HCT116 (cell line): ENCODE data around the gene SCAANT1. TPM values are rescaled to one million over a fixed set of nuclear protein-coding genes. Genes with fewer than 3 reads are reported as not detected.

ENCODE experiments used
- ATAC-seq: fragments of 200-7000 bp; cut with Tn5 transposase; 2 replicates; pipeline ENCODE4 v1.9.1; 2020; ENCODE audit warnings: mild to moderate bottlenecking, moderate library complexity
- BruUV-seq: library from RNA; stranded (reverse); fragments of 400-500 nt; replicated peaks from 2 replicates; lab custom pipeline; 2021; lab: Mats Ljungman, UMichigan
- CTCF ChIA-PET: fragments of 300-600 bp; sonication (Branson Sonifier 250); formaldehyde crosslinking; loops from one replicate; lab custom pipeline; 2021; ENCODE audit warnings: antibody characterized with exemption; lab: Charles Lee
- POLR2A ChIA-PET: fragments of 300-600, 350-600 bp; sonication (Branson Sonifier 250); formaldehyde crosslinking; loops from one replicate; lab custom pipeline; 2021; ENCODE audit warnings: antibody characterized with exemption; lab: Charles Lee
- RAD21 ChIA-PET, 2 experiments: fragments of 300-600 bp; sonication (Branson Sonifier 250); formaldehyde crosslinking; loops; one replicate each; lab custom pipeline; 2023; ENCODE audit warnings: low total read pairs in 2 of 2; ENCODE audit not compliant: uncharacterized antibody in 2 of 2, unreplicated experiment in 2 of 2, low non-redundant PET in 1 of 2; lab: Charles Lee
- DNase-seq: peaks from one replicate; pipeline ENCODE4 v3.0.0-alpha.2; 2010; ENCODE audit warnings: low read depth, low spot score
- H2AFZ ChIP-seq: fragments of 200-600 bp; shearing (Covaris generic), sonication (generic); 2 replicates; pipeline ENCODE4 v1.6.1; 2017; ENCODE audit warnings: low read depth, mixed run types, mixed read lengths, antibody characterized with exemption, low read length; ENCODE audit not compliant: poor library complexity, severe bottlenecking
- H3K27ac ChIP-seq: 2 replicates; pipeline ENCODE4 v1.5.1; 2012; ENCODE audit warnings: low read depth, low read length
- H3K27me3 ChIP-seq: fragments of 200-600 bp; sonication (generic); 2 replicates; pipeline ENCODE4 v1.6.1; 2016; ENCODE audit warnings: mixed run types, low read length, mixed read lengths; ENCODE audit not compliant: insufficient read depth
- H3K36me3 ChIP-seq, 2 experiments: fragments of 200-500 bp in 1 of 2; fragments of 200-600 bp in 1 of 2; sonication (Bioruptor generic) in 1 of 2; sonication (generic) in 1 of 2; 2 replicates each; pipeline versions ENCODE4 v1.5.1 to v1.6.1; 2014 to 2016; ENCODE audit warnings: low read length in 2 of 2, inconsistent platforms in 1 of 2, mixed read lengths in 1 of 2, mixed run types in 1 of 2; ENCODE audit not compliant: insufficient read depth in 2 of 2, control insufficient read depth in 1 of 2
- H3K4me1 ChIP-seq, 2 experiments: fragments of 200-600 bp in 1 of 2; sonication (generic) in 1 of 2; 2 replicates each; pipeline versions ENCODE4 v1.5.1 to v1.6.1; 2012 to 2017; ENCODE audit warnings: low read length in 2 of 2, inconsistent platforms in 1 of 2, mild to moderate bottlenecking in 1 of 2, mixed read lengths in 1 of 2, mixed run types in 1 of 2, moderate library complexity in 1 of 2; ENCODE audit not compliant: insufficient read depth in 2 of 2, control insufficient read depth in 1 of 2
- H3K4me2 ChIP-seq: fragments of 200-600 bp; sonication (generic); 2 replicates; pipeline ENCODE4 v1.6.1; 2017; ENCODE audit warnings: mixed run types, low read length, mixed read lengths
- H3K4me3 ChIP-seq, 2 experiments: fragments of 200-600 bp in 1 of 2; sonication (generic) in 1 of 2; replicated peaks in 1 of 2; 2 replicates each; pipeline ENCODE4 v1.5.1; 2011 to 2016; ENCODE audit warnings: low read length in 2 of 2, control low read depth in 1 of 2, low read depth in 1 of 2, mild to moderate bottlenecking in 1 of 2, mixed read lengths in 1 of 2, mixed run types in 1 of 2
- H3K79me2 ChIP-seq: fragments of 200-600 bp; sonication (generic); 2 replicates; pipeline ENCODE4 v1.6.1; 2017; ENCODE audit warnings: mild to moderate bottlenecking, mixed run types, low read length, moderate library complexity, mixed read lengths; ENCODE audit not compliant: insufficient read depth
- H3K9ac ChIP-seq: fragments of 200-600 bp; sonication (generic); 2 replicates; pipeline ENCODE4 v1.6.1; 2016; ENCODE audit warnings: low read length, mixed read lengths
- H3K9me2 ChIP-seq: fragments of 200-600 bp; sonication (generic), shearing (Covaris generic); 2 replicates; pipeline ENCODE4 v1.6.1; 2017; ENCODE audit warnings: mixed run types, mild to moderate bottlenecking, moderate library complexity; ENCODE audit not compliant: insufficient read depth
- H3K9me3 ChIP-seq, 2 experiments: fragments of 200-500 bp in 1 of 2; fragments of 200-600 bp in 1 of 2; sonication (Bioruptor generic) in 1 of 2; sonication (generic) in 1 of 2; 2 replicates each; pipeline ENCODE4 v1.6.1; 2014 to 2017; ENCODE audit warnings: low read length in 2 of 2, mixed read lengths in 2 of 2, inconsistent platforms in 1 of 2, low read depth in 1 of 2, mild to moderate bottlenecking in 1 of 2, mixed run types in 1 of 2, moderate library complexity in 1 of 2; ENCODE audit not compliant: control insufficient read depth in 1 of 2, insufficient read depth in 1 of 2
- H4K20me1 ChIP-seq: fragments of 200-600 bp; sonication (generic), shearing (Covaris generic); 2 replicates; pipeline ENCODE4 v1.6.1; 2017; ENCODE audit warnings: mixed run types, mild to moderate bottlenecking, moderate library complexity; ENCODE audit not compliant: insufficient read depth
- CBX3 ChIP-seq: IDR thresholded peaks from 2 replicates; pipeline ENCODE4 v1.6.1; 2012; ENCODE audit warnings: low read depth
- CEBPB ChIP-seq: IDR thresholded peaks from 2 replicates; pipeline ENCODE4 v1.6.1; 2012; ENCODE audit warnings: low read depth
- EGR1 ChIP-seq: IDR thresholded peaks from 2 replicates; pipeline ENCODE4 v1.6.1; 2012; ENCODE audit warnings: low read depth
- ELF1 ChIP-seq: IDR thresholded peaks from 2 replicates; pipeline ENCODE4 v1.6.1; 2012; ENCODE audit warnings: low read depth, borderline replicate concordance
- EZH2phosphoT487 ChIP-seq: fragments of 200-600 bp; IDR thresholded peaks from 2 replicates; pipeline ENCODE4 v1.6.1; 2018; ENCODE audit warnings: antibody characterized with exemption, borderline replicate concordance
- FOSL1 ChIP-seq: IDR thresholded peaks from 2 replicates; pipeline ENCODE4 v1.6.1; 2012; ENCODE audit warnings: low read depth
- JUND ChIP-seq: IDR thresholded peaks from 2 replicates; pipeline ENCODE4 v1.6.1; 2012
- POLR2AphosphoS5 ChIP-seq: IDR thresholded peaks from 2 replicates; pipeline ENCODE4 v1.6.1; 2011; ENCODE audit warnings: mild to moderate bottlenecking, low read depth, low read length, moderate library complexity
- RAD21 ChIP-seq: IDR thresholded peaks from 2 replicates; pipeline ENCODE4 v1.6.1; 2012; ENCODE audit warnings: low read depth, mild to moderate bottlenecking
- SIN3A ChIP-seq: IDR thresholded peaks from 2 replicates; pipeline ENCODE4 v1.6.1; 2012; ENCODE audit warnings: low read depth
- SP1 ChIP-seq: IDR thresholded peaks from 2 replicates; pipeline ENCODE4 v1.6.1; 2012; ENCODE audit warnings: low read depth
- SRF ChIP-seq: IDR thresholded peaks from 2 replicates; pipeline ENCODE4 v1.6.1; 2012; ENCODE audit warnings: low read depth
- YY1 ChIP-seq: IDR thresholded peaks from 2 replicates; pipeline ENCODE4 v1.6.1; 2011; ENCODE audit warnings: low read length, low read depth, moderate library complexity, mild to moderate bottlenecking; ENCODE audit not compliant: insufficient replicate concordance; ENCODE audit errors: extremely low read depth
- ZFX ChIP-seq: fragments of 450-650 bp; IDR thresholded peaks from 2 replicates; pipeline ENCODE4 v1.6.1; 2017
- ZNF274 ChIP-seq: fragments of 200-500 bp; sonication (Bioruptor generic); IDR thresholded peaks from 2 replicates; pipeline ENCODE4 v1.6.1; 2014; ENCODE audit warnings: mild to moderate bottlenecking, low read depth, low read length, inconsistent platforms
- intact Hi-C: fragments of 100-400 bp; cut with micrococcal nuclease; formaldehyde crosslinking; loops from 2 replicates; pipeline ENCODE4 v1.10.0; 2022
- total RNA-seq: library from RNA; stranded (reverse); gene quantifications from one replicate; pipeline ENCODE4 v1.2.1, GENCODE V29; 2021; ENCODE audit not compliant: unreplicated experiment
- TF ChIP-seq, protein P1 (sequence below): IDR thresholded peaks from 2 replicates; pipeline ENCODE4 v1.6.1; 2012; ENCODE audit warnings: low read depth
- TF ChIP-seq, protein P2 (sequence below), 3 experiments: fragments of 200-600 bp in 1 of 3; sonication (generic) in 1 of 3; IDR thresholded peaks in 2 of 3; conservative IDR thresholded peaks in 1 of 3; 2 replicates each; pipeline ENCODE4 v1.5.1; 2012 to 2017; ENCODE audit warnings: low read depth in 2 of 3, low read length in 2 of 3, antibody characterized with exemption in 1 of 3, borderline replicate concordance in 1 of 3, control low read depth in 1 of 3, mild to moderate bottlenecking in 1 of 3, mixed read lengths in 1 of 3, mixed run types in 1 of 3, moderate library complexity in 1 of 3; ENCODE audit not compliant: insufficient read depth in 1 of 3
- TF ChIP-seq, protein P3 (sequence below): IDR thresholded peaks from 2 replicates; pipeline ENCODE4 v1.6.1; 2012
- TF ChIP-seq, protein P4 (sequence below): IDR thresholded peaks from 2 replicates; pipeline ENCODE4 v1.6.1; 2012

SCAANT1 gene
- total RNA-seq, 1 experiment from 2014 or later, result not detected

DNA sequence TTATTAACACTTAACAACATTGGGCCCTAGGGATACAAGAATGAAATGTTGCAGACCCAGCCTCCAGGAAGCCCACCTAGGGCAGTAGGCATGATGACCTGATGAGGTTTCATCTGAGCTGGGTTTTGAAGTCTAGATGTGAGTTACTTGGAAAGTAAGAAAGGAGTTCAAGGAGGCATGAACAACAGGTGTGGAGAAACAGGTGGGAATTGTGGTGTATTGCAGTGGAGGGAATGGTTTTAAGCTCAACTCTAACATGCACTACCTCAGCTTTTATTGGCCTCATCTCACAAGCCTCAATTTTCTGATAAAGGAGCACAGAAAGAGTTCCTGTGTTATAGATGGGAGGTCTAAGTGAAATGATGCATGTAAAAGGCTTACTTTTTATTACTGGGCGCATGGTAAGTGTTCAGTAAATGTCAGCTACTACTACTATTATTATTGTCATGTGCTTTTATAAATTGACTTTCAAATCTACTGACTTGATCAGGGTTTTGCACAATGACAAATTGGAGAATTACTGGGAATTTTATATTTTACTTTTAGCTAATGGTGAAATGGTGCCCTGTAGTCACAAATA is 19.3 kb downstream of the SCAANT1 start:
- intact Hi-C loops, result no loop called here
- no peak overlapping the region for H3K4me2 ChIP-seq
- CTCF ChIA-PET, result no interaction called here
- BruUV-seq, result no TSS peak
- H3K27ac ChIP-seq, result no peak overlapping the region
- H3K27me3 ChIP-seq, result no peaks in the 10 kb centered on the region
- H3K36me3 ChIP-seq, result no peaks in the 10 kb centered on the region; a peak in 1 of 4 replicates
- RAD21 ChIA-PET, result no interaction called here
- no peaks in the 10 kb centered on the region for H3K9me3 ChIP-seq
- H3K9me2 ChIP-seq, result no peaks in the 10 kb centered on the region
- H4K20me1 ChIP-seq, result no peaks in the 10 kb centered on the region
- H3K79me2 ChIP-seq, result peaks cover 3% of the 10 kb centered on the region
- H3K9ac ChIP-seq, result no peak overlapping the region
- ATAC-seq, result no peak
- no peaks in the 10 kb centered on the region for H3K4me1 ChIP-seq
- POLR2A ChIA-PET, result no interaction called here
- no peak overlapping the region for H2AFZ ChIP-seq
- TF ChIP-seq, protein P1, sequence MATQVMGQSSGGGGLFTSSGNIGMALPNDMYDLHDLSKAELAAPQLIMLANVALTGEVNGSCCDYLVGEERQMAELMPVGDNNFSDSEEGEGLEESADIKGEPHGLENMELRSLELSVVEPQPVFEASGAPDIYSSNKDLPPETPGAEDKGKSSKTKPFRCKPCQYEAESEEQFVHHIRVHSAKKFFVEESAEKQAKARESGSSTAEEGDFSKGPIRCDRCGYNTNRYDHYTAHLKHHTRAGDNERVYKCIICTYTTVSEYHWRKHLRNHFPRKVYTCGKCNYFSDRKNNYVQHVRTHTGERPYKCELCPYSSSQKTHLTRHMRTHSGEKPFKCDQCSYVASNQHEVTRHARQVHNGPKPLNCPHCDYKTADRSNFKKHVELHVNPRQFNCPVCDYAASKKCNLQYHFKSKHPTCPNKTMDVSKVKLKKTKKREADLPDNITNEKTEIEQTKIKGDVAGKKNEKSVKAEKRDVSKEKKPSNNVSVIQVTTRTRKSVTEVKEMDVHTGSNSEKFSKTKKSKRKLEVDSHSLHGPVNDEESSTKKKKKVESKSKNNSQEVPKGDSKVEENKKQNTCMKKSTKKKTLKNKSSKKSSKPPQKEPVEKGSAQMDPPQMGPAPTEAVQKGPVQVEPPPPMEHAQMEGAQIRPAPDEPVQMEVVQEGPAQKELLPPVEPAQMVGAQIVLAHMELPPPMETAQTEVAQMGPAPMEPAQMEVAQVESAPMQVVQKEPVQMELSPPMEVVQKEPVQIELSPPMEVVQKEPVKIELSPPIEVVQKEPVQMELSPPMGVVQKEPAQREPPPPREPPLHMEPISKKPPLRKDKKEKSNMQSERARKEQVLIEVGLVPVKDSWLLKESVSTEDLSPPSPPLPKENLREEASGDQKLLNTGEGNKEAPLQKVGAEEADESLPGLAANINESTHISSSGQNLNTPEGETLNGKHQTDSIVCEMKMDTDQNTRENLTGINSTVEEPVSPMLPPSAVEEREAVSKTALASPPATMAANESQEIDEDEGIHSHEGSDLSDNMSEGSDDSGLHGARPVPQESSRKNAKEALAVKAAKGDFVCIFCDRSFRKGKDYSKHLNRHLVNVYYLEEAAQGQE, result no peak
- TF ChIP-seq ZNF274 (no peak), CBX3 (no peak), FOSL1 (no peak), SRF (no peak), EGR1 (no peak), EZH2phosphoT487 (no peak), JUND (no peak), SP1 (no peak), ELF1 (no peak), SIN3A (no peak), YY1 (no peak), ZFX (no peak), POLR2AphosphoS5 (no peak), CEBPB (no peak), RAD21 (no peak)
- TF ChIP-seq, protein P2, sequence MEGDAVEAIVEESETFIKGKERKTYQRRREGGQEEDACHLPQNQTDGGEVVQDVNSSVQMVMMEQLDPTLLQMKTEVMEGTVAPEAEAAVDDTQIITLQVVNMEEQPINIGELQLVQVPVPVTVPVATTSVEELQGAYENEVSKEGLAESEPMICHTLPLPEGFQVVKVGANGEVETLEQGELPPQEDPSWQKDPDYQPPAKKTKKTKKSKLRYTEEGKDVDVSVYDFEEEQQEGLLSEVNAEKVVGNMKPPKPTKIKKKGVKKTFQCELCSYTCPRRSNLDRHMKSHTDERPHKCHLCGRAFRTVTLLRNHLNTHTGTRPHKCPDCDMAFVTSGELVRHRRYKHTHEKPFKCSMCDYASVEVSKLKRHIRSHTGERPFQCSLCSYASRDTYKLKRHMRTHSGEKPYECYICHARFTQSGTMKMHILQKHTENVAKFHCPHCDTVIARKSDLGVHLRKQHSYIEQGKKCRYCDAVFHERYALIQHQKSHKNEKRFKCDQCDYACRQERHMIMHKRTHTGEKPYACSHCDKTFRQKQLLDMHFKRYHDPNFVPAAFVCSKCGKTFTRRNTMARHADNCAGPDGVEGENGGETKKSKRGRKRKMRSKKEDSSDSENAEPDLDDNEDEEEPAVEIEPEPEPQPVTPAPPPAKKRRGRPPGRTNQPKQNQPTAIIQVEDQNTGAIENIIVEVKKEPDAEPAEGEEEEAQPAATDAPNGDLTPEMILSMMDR (IDR thresholded peaks at IDR 0.05 in 2 of 3, conservative IDR thresholded peaks at IDR 0.05 in 1 of 3; ENCODE audit: borderline replicate concordance in 1 of 3, insufficient read depth in 1 of 3, low read depth in 2 of 3, low read length in 2 of 3), result no peak
- TF ChIP-seq, protein P3, sequence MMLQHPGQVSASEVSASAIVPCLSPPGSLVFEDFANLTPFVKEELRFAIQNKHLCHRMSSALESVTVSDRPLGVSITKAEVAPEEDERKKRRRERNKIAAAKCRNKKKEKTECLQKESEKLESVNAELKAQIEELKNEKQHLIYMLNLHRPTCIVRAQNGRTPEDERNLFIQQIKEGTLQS, result no peak
- TF ChIP-seq, protein P4, sequence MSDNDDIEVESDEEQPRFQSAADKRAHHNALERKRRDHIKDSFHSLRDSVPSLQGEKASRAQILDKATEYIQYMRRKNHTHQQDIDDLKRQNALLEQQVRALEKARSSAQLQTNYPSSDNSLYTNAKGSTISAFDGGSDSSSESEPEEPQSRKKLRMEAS, result no peak
- no peak overlapping the region for H3K4me3 ChIP-seq
- no peak for DNase-seq
